MCF 10A (cell line): ENCODE results near the gene FUBP3. TPM values are rescaled to one million over a fixed set of nuclear protein-coding genes. Genes with fewer than 3 reads are reported as not detected.

Experiments
- BruUV-seq: library from RNA; stranded (reverse); fragments of 400-500 nt; replicated peaks from 2 replicates; lab custom pipeline; 2021; lab: Mats Ljungman, UMichigan
- CTCF ChIA-PET: fragments of 300-600 bp; sonication (Branson Sonifier 250); formaldehyde crosslinking; extraction: SDS; loops from one replicate; lab custom pipeline; 2021; ENCODE audit warnings: antibody characterized with exemption, inconsistent platforms; lab: Yijun Ruan, JAX
- POLR2A ChIA-PET: fragments of 300-600, 350-650 bp; sonication (Branson Sonifier 250); formaldehyde crosslinking; extraction: SDS; loops from one replicate; lab custom pipeline; 2020; ENCODE audit warnings: antibody characterized with exemption, inconsistent platforms; lab: Yijun Ruan, JAX
- DNase-seq: peaks from one replicate; pipeline ENCODE4 v3.0.0-alpha.2; 2018; ENCODE audit not compliant: unreplicated experiment
- H3K27ac Mint-ChIP-seq: one replicate; pipeline ENCODE4 v1.8.0; 2022; ENCODE audit warnings: mild to moderate bottlenecking, low read depth, mixed read lengths; ENCODE audit not compliant: unreplicated experiment
- H3K27me3 Mint-ChIP-seq: one replicate; pipeline ENCODE4 v1.8.0; 2022; ENCODE audit warnings: mixed read lengths; ENCODE audit not compliant: insufficient read depth, unreplicated experiment
- H3K36me3 Mint-ChIP-seq: one replicate; pipeline ENCODE4 v1.8.0; 2022; ENCODE audit warnings: mild to moderate bottlenecking, moderate library complexity, mixed read lengths; ENCODE audit not compliant: insufficient read depth, unreplicated experiment
- H3K4me1 Mint-ChIP-seq: one replicate; pipeline ENCODE4 v1.8.0; 2022; ENCODE audit warnings: mixed read lengths; ENCODE audit not compliant: insufficient read depth, unreplicated experiment
- H3K4me3 Mint-ChIP-seq: one replicate; pipeline ENCODE4 v1.8.0; 2022; ENCODE audit warnings: mild to moderate bottlenecking, moderate library complexity, mixed read lengths; ENCODE audit not compliant: unreplicated experiment
- H3K9me3 Mint-ChIP-seq: one replicate; pipeline ENCODE4 v1.8.0; 2022; ENCODE audit warnings: mixed read lengths; ENCODE audit not compliant: unreplicated experiment
- intact Hi-C: fragments of 100-400 bp; cut with micrococcal nuclease; formaldehyde crosslinking; loops from 2 replicates; pipeline ENCODE4 v1.14.1; 2022
- total RNA-seq: library from RNA; stranded (reverse); gene quantifications from 2 replicates; pipeline ENCODE4 v1.2.3, GENCODE V29; 2022
- TF ChIP-seq, protein P1 (sequence below): fragments of 200-600 bp; IDR thresholded peaks from one replicate; pipeline ENCODE4 v1.8.0; 2022; ENCODE audit warnings: antibody characterized with exemption, mild to moderate bottlenecking; ENCODE audit not compliant: unreplicated experiment

The FUBP3 gene
- total RNA-seq, 1 experiment from 2014 or later: 58.0 TPM

DNA sequence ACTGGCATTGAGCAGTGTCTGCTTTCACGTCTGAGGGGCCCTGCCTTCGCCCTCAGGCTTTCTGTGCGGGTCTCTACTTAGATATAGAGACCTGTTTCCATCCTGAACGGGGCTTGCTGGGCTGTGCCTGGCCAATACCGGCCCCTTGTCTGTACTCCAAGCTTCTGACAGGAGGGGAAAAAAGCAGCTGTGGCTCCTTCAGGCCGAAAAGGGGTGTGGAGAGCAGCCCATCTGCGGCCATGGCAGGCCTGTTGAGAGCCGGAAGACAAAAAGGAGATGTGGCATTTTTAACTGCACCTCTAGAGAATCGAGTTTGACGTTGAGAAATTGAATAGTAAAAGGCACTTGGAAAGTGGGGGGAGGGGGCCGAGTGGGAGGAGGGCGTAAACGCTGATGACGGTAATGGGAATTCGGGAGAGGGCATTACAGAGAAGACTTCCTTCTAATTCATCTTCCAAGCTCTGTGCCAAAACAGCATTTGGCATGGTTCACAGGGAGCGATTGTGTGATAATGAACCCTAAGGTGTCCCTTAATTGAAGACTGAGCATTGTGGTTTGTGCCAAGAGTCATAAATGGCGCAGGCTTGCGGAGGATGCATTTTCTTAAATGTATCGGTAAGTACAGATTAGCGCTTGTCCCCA is 59.9 kb downstream of the FUBP3 start:
- TF ChIP-seq, protein P1, sequence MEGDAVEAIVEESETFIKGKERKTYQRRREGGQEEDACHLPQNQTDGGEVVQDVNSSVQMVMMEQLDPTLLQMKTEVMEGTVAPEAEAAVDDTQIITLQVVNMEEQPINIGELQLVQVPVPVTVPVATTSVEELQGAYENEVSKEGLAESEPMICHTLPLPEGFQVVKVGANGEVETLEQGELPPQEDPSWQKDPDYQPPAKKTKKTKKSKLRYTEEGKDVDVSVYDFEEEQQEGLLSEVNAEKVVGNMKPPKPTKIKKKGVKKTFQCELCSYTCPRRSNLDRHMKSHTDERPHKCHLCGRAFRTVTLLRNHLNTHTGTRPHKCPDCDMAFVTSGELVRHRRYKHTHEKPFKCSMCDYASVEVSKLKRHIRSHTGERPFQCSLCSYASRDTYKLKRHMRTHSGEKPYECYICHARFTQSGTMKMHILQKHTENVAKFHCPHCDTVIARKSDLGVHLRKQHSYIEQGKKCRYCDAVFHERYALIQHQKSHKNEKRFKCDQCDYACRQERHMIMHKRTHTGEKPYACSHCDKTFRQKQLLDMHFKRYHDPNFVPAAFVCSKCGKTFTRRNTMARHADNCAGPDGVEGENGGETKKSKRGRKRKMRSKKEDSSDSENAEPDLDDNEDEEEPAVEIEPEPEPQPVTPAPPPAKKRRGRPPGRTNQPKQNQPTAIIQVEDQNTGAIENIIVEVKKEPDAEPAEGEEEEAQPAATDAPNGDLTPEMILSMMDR: no peak
- BruUV-seq: no TSS peak
- Mint-ChIP-seq H3K9me3 (no peaks in the 10 kb centered on the region), H3K4me1 (no peaks in the 10 kb centered on the region), H3K27ac (no peak overlapping the region), H3K36me3 (peaks cover 13% of the 10 kb centered on the region), H3K4me3 (no peak overlapping the region), H3K27me3 (no peaks in the 10 kb centered on the region)
- intact Hi-C loops: no loop called here
- POLR2A ChIA-PET: no interaction called here
- no peak for DNase-seq
- CTCF ChIA-PET: no interaction called here

DNA sequence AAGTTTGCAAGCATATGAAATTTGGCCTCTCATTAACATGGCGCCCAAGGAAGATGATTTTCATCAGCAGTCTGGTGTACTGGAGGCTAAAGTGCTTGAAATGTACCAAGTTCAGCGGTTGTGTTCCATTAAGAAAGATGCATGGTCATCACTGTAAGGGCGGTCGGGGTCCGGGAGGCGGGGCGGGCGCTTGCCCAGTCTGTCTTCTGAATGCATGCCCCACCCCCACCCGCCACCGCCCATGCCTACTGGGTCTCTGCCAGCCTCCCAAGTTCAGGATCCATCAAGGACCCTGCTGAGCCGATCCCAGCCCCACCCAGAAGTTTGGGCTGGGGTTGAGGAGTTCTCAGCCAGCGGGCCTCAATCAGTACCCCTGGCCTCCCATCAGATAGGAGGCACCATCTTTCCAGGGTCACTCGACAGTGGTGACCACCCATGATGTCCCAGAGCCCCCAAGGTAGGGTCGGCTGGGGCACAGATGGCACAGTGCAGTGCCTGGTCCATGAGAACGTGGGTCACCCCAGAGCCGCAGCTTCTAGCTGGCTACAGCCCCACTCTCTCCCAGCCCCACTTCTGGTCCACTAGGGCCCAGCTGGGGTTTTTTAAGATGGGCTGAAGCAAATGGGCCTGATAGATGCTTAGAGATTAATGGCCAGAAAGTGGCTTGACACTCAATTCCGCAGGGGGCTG is 60.6 kb downstream of the FUBP3 start:
- DNase-seq: no peak
- POLR2A ChIA-PET: no interaction called here

DNA sequence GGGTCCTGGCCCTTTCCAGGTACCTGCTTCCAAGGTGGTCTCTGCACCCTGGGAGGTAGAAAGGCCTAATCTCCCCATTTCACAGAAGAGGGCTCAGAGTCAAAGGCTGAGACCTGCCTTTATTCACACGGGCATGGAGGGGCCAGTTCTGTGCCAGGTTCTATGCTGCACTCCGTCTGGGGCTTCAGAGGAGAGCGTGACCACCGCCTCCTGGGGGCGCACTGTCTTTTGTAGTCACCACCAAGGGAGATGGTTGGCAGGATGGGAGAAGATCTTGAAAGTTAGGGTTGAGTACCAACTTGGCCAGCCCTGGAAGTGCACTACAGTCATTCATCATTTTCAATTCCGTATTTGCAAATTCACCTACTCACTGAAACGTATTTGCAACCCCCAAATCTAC is 61.3 kb downstream of the FUBP3 start:
- Mint-ChIP-seq H3K27ac (no peak overlapping the region), H3K36me3 (peaks cover 12% of the 10 kb centered on the region), H3K27me3 (no peaks in the 10 kb centered on the region), H3K9me3 (no peaks in the 10 kb centered on the region), H3K4me1 (no peaks in the 10 kb centered on the region), H3K4me3 (no peak overlapping the region)
- BruUV-seq: no TSS peak
- intact Hi-C loops: no loop called here
- ChIA-PET CTCF (no interaction called here), POLR2A (no interaction called here)
- no peak for DNase-seq
- TF ChIP-seq, protein P1: no peak

More for the DNA sequence above, 60.6 kb downstream of the FUBP3 start:
- Mint-ChIP-seq H3K9me3 (no peaks in the 10 kb centered on the region), H3K4me3 (no peak overlapping the region), H3K27ac (no peak overlapping the region), H3K36me3 (peaks cover 12% of the 10 kb centered on the region), H3K27me3 (no peaks in the 10 kb centered on the region), H3K4me1 (no peaks in the 10 kb centered on the region)
- TF ChIP-seq, protein P1: no peak
- CTCF ChIA-PET: no interaction called here
- intact Hi-C loops: no loop called here
- no TSS peak for BruUV-seq

DNA sequence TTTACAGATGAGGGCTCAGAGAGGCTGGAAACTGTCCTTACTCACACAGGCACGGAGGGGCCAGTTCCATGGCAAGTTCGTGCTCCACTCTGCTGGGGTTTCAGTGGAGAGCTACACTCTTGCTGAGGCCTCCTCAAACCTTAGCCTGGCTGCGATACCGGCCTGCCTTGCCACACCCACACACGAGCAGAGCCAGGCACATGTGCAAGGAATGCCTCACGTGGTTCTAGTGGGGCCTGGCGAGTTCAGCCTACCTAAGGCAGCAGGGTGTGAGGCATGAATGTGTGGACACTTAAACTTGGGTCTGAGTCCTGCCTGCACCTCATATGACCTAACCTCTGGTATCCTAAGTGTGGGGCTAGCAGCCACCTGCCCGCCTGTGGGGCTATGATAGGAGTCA is 63.5 kb downstream of the FUBP3 start:
- no peaks in the 10 kb centered on the region for H3K36me3 Mint-ChIP-seq
- no peaks in the 10 kb centered on the region for H3K27me3 Mint-ChIP-seq
- CTCF ChIA-PET: no interaction called here
- POLR2A ChIA-PET: no interaction called here
- H3K27ac Mint-ChIP-seq: no peak overlapping the region
- intact Hi-C loops: no loop called here
- no TSS peak for BruUV-seq
- no peak for DNase-seq
- H3K4me3 Mint-ChIP-seq: no peak overlapping the region
- TF ChIP-seq, protein P1: no peak
- H3K4me1 Mint-ChIP-seq: no peaks in the 10 kb centered on the region
- no peaks in the 10 kb centered on the region for H3K9me3 Mint-ChIP-seq
